Endothelial cell of umbilical vein (primary cell): ENCODE results near the gene SPEN. TPM values are rescaled to one million over a fixed set of nuclear protein-coding genes. Genes with fewer than 3 reads are reported as not detected.

Experiments
- BruUV-seq: library from RNA; stranded (reverse); fragments of 400-500 nt; replicated peaks from 2 replicates; lab custom pipeline; 2021; lab: Mats Ljungman, UMichigan
- CTCF ChIA-PET: fragments of 300-600, 350-600 bp; sonication (Branson Sonifier 250); formaldehyde crosslinking; loops from one replicate; lab custom pipeline; 2021; ENCODE audit warnings: antibody characterized with exemption, inconsistent platforms; lab: Charles Lee
- POLR2A ChIA-PET: fragments of 300-600, 350-600 bp; sonication (Branson Sonifier 250); formaldehyde crosslinking; loops from one replicate; lab custom pipeline; 2021; ENCODE audit warnings: antibody characterized with exemption, inconsistent platforms; lab: Charles Lee
- DNase-seq: peaks from one replicate; pipeline ENCODE4 v3.0.0-alpha.2; 2011; ENCODE audit warnings: low read depth, low spot score
- FAIRE-seq: peaks from 2 replicates; lab custom pipeline; 2011; peaks lifted over from hg19 to GRCh38; lab: Jason Lieb, UNC
- H2AFZ ChIP-seq: 2 replicates; pipeline ENCODE4 v1.6.0; 2012; ENCODE audit warnings: low read depth, low read length, control low read depth, inconsistent platforms
- H3K27ac ChIP-seq: 2 replicates; pipeline ENCODE4 v1.5.1; 2011; ENCODE audit warnings: low read depth, mild to moderate bottlenecking, control low read depth, low read length, moderate library complexity; ENCODE audit not compliant: insufficient read depth
- H3K27me3 ChIP-seq, 2 experiments: 2 replicates each; pipeline versions ENCODE4 v1.6.0 to v1.6.1; 2011; ENCODE audit warnings: low read length in 2 of 2, mixed read lengths in 1 of 2; ENCODE audit not compliant: control insufficient read depth in 2 of 2, insufficient read depth in 2 of 2
- H3K36me3 ChIP-seq, 2 experiments: 2 replicates in 1 of 2; 3 replicates in 1 of 2; pipeline ENCODE4 v1.5.1; 2011; ENCODE audit warnings: low read length in 2 of 2, mild to moderate bottlenecking in 1 of 2, moderate library complexity in 1 of 2; ENCODE audit not compliant: control insufficient read depth in 2 of 2, insufficient read depth in 2 of 2; ENCODE audit errors: extremely low read depth in 1 of 2
- H3K4me1 ChIP-seq: 3 replicates; pipeline ENCODE4 v1.5.1; 2011; ENCODE audit warnings: mild to moderate bottlenecking, low read length; ENCODE audit not compliant: control insufficient read depth, insufficient read depth; ENCODE audit errors: extremely low read depth
- H3K4me2 ChIP-seq: 2 replicates; pipeline ENCODE4 v1.6.1; 2011; ENCODE audit warnings: low read length, control low read depth, mixed read lengths; ENCODE audit not compliant: insufficient read depth
- H3K4me3 ChIP-seq, 3 experiments: fragments of 200-600 bp in 1 of 3; sonication (generic), shearing (Covaris generic) in 1 of 3; replicated peaks in 1 of 3; 2 replicates each; pipeline ENCODE4 v1.5.1; 2011 to 2016; ENCODE audit warnings: control low read depth in 3 of 3, low read length in 3 of 3, mild to moderate bottlenecking in 2 of 3, inconsistent platforms in 1 of 3, low read depth in 1 of 3, moderate library complexity in 1 of 3; ENCODE audit not compliant: insufficient read depth in 1 of 3
- H3K79me2 ChIP-seq: 2 replicates; pipeline ENCODE4 v1.6.0; 2012; ENCODE audit warnings: low read length, inconsistent platforms; ENCODE audit not compliant: control insufficient read depth, insufficient read depth
- H3K9ac ChIP-seq: replicated peaks from 2 replicates; pipeline ENCODE3; 2011; ENCODE audit warnings: low read length, control low read depth; ENCODE audit not compliant: insufficient read depth; ENCODE audit errors: extremely low read depth
- H3K9me1 ChIP-seq: replicated peaks from 3 replicates; pipeline ENCODE4 v1.6.0; 2011; ENCODE audit warnings: mild to moderate bottlenecking, low read length; ENCODE audit not compliant: control insufficient read depth, insufficient read depth; ENCODE audit errors: extremely low read depth
- H3K9me3 ChIP-seq: replicated peaks from 2 replicates; pipeline ENCODE4 v1.5.1; 2012; ENCODE audit warnings: low read length, inconsistent platforms; ENCODE audit not compliant: control insufficient read depth, insufficient read depth
- H4K20me1 ChIP-seq: replicated peaks from 2 replicates; pipeline ENCODE3; 2011; ENCODE audit warnings: mild to moderate bottlenecking, low read length; ENCODE audit not compliant: control insufficient read depth, insufficient read depth; ENCODE audit errors: extremely low read depth
- EZH2 ChIP-seq: IDR thresholded peaks from 2 replicates; pipeline ENCODE4 v1.6.1; 2012; ENCODE audit warnings: borderline replicate concordance, low read depth, mild to moderate bottlenecking, moderate library complexity, low read length, inconsistent platforms; ENCODE audit not compliant: severe bottlenecking
- FOS ChIP-seq: IDR thresholded peaks from 2 replicates; pipeline ENCODE4 v1.6.1; 2011; ENCODE audit warnings: mild to moderate bottlenecking, low read length, moderate library complexity, borderline replicate concordance; ENCODE audit not compliant: insufficient read depth
- GATA2 ChIP-seq: IDR thresholded peaks from 2 replicates; pipeline ENCODE4 v1.7.0; 2011; ENCODE audit warnings: low read depth, mild to moderate bottlenecking, moderate library complexity, mixed read lengths, low read length; ENCODE audit not compliant: insufficient read length, insufficient read depth
- JUN ChIP-seq: IDR thresholded peaks from 2 replicates; pipeline ENCODE4 v1.6.1; 2011; ENCODE audit warnings: borderline replicate concordance, low read depth; ENCODE audit not compliant: insufficient read length, insufficient read depth
- MYC ChIP-seq: IDR thresholded peaks from one replicate; pipeline ENCODE4 v1.6.1; 2011; ENCODE audit warnings: mild to moderate bottlenecking, low read depth, low read length
- POLR2A ChIP-seq: IDR thresholded peaks from 2 replicates; pipeline ENCODE4 v1.6.1; 2012; ENCODE audit warnings: low read depth, mild to moderate bottlenecking, control low read depth, low read length
- POLR2AphosphoS5 ChIP-seq: IDR thresholded peaks from 2 replicates; pipeline ENCODE4 v1.6.1; 2012; ENCODE audit warnings: low read depth, mild to moderate bottlenecking, control low read depth, low read length, moderate library complexity; ENCODE audit not compliant: insufficient read depth
- dilution Hi-C: fragments of 300-500 bp; cut with MboI; formaldehyde crosslinking; loops from one replicate; pipeline ENCODE4 v1.15.0; 2019; ENCODE audit warnings: low sequenced_read_pairs; ENCODE audit not compliant: extremely low pct_ligation_motif_present
- intact Hi-C: fragments of 100-400 bp; cut with micrococcal nuclease; formaldehyde crosslinking; loops from one replicate; pipeline ENCODE4 v1.10.0; 2022
- polyA plus RNA-seq, 4 experiments: library from polyadenylated mRNA; depleted of rRNA in 3 of 4; stranded (reverse) in 3 of 4; unstranded in 1 of 4; fragments of >200 nt; gene quantifications; 2 replicates each; pipeline versions ENCODE4 v1.2.1 to v1.2.3, GENCODE V29; 2011 to 2012; ENCODE audit warnings: missing spikeins in 1 of 4
- total RNA-seq: library from RNA; stranded (reverse); gene quantifications from 2 replicates; pipeline ENCODE4 v1.2.3, GENCODE V29; 2021
- TF ChIP-seq, protein P1 (sequence below), 2 donors: IDR thresholded peaks; 1 replicate in 1 of 2; 2 replicates in 1 of 2; pipeline ENCODE4 v1.5.1; 2011; ENCODE audit warnings: low read length in 2 of 2, mild to moderate bottlenecking in 2 of 2, moderate library complexity in 2 of 2, control low read depth in 1 of 2, inconsistent platforms in 1 of 2, low read depth in 1 of 2; ENCODE audit not compliant: insufficient read depth in 1 of 2; ENCODE audit errors: extremely low read depth in 1 of 2
- TF ChIP-seq, protein P2 (sequence below): IDR thresholded peaks from 2 replicates; pipeline ENCODE4 v1.6.1; 2011; ENCODE audit not compliant: insufficient read depth, insufficient read length

Gene SPEN
- total and polyA plus RNA-seq, 2 donors (not counting 3 experiments of a cell fraction or from before 2014, with no cell fraction given) = 9.3 to 44.4 TPM

DNA sequence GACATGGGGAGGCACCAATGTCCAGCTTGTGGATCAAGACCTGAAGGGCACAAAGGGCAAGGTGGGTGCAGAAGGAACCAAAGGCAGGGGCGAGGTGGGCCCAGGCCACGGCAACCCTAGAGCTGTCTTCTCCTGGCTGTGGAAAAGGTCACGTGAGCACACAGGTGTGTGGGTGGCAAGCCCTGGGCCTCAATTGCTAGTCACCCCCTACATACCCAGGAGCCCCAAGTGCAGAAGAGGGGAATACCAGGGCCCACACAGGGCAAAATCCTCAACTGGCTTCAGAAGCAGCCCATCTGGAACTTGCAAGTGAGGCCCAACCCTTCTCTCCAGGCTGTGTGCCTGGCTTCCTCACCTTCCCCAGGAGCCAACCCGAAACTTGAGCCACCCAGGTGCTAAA is 102.8 kb downstream of the SPEN start:
- Histone ChIP-seq H3K9me1 (no peaks in the 10 kb centered on the region), H3K9ac (peak overlapping the region; percentile 30), H3K4me1 (peaks cover 60% of the 10 kb centered on the region), H3K27me3 (no peaks in the 10 kb centered on the region), H3K79me2 (peaks cover 38% of the 10 kb centered on the region), H2AFZ (no peak overlapping the region), H3K27ac (peak overlapping the region; percentile 75), H3K36me3 (peaks cover 6 to 25% of the 10 kb centered on the region in 2 experiments), H3K4me3 (no peak overlapping the region), H4K20me1 (no peaks in the 10 kb centered on the region), H3K9me3 (no peaks in the 10 kb centered on the region), H3K4me2 (no peak overlapping the region)
- ChIA-PET POLR2A (interaction anchor here (0.7 kb wide), 1 partner anchor 26 kb away, joined by 3 read pairs; the partner anchor contains the start of gene ZBTB17), CTCF (interaction anchor here (1.8 to 2.7 kb wide), 4 partner anchors 8 to 159 kb away, joined by 5 to 16 read pairs (median 12); no protein-coding TSS in a partner anchor)
- BruUV-seq = no TSS peak
- intact Hi-C loops = no loop called here
- FAIRE-seq (no peak), DNase-seq (no peak)
- TF ChIP-seq, protein P1, sequence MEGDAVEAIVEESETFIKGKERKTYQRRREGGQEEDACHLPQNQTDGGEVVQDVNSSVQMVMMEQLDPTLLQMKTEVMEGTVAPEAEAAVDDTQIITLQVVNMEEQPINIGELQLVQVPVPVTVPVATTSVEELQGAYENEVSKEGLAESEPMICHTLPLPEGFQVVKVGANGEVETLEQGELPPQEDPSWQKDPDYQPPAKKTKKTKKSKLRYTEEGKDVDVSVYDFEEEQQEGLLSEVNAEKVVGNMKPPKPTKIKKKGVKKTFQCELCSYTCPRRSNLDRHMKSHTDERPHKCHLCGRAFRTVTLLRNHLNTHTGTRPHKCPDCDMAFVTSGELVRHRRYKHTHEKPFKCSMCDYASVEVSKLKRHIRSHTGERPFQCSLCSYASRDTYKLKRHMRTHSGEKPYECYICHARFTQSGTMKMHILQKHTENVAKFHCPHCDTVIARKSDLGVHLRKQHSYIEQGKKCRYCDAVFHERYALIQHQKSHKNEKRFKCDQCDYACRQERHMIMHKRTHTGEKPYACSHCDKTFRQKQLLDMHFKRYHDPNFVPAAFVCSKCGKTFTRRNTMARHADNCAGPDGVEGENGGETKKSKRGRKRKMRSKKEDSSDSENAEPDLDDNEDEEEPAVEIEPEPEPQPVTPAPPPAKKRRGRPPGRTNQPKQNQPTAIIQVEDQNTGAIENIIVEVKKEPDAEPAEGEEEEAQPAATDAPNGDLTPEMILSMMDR (IDR thresholded peaks at IDR 0.05; ENCODE audit: extremely low read depth in 1 of 2, insufficient read depth in 1 of 2, low read depth in 1 of 2, low read length in 2 of 2) = no peak
- no peak for TF ChIP-seq GATA2
- no peak for TF ChIP-seq JUN
- TF ChIP-seq EZH2 = no peak
- no peak for TF ChIP-seq FOS
- TF ChIP-seq, protein P2, sequence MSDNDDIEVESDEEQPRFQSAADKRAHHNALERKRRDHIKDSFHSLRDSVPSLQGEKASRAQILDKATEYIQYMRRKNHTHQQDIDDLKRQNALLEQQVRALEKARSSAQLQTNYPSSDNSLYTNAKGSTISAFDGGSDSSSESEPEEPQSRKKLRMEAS = no peak
- no peak for TF ChIP-seq POLR2AphosphoS5
- TF ChIP-seq MYC = no peak
- no peak for TF ChIP-seq POLR2A
- dilution Hi-C loops = no loop called here
